H9 (cell line): ENCODE data around the gene CRACR2A. TPM values are rescaled to one million over a fixed set of nuclear protein-coding genes. Genes with fewer than 3 reads are reported as not detected.

Experiments
- DNase-seq: peaks from one replicate; pipeline ENCODE4 v3.0.0-alpha.2; 2017
- H2AFZ ChIP-seq: one replicate; pipeline ENCODE4 v1.6.1; 2013; ENCODE audit warnings: mild to moderate bottlenecking, low read length, control low read depth, moderate library complexity
- H2AK5ac ChIP-seq: 2 replicates; pipeline ENCODE4 v1.6.1; 2013; ENCODE audit warnings: low read length, control low read depth, mixed read lengths; ENCODE audit not compliant: insufficient read length
- H2BK120ac ChIP-seq: one replicate; pipeline ENCODE4 v1.6.1; 2013; ENCODE audit warnings: low read depth, mild to moderate bottlenecking, low read length, control low read depth, inconsistent platforms; ENCODE audit not compliant: poor library complexity, severe bottlenecking
- H2BK12ac ChIP-seq: 2 replicates; pipeline ENCODE4 v1.6.1; 2013; ENCODE audit warnings: low read length, control low read depth, mixed read lengths, low read depth; ENCODE audit not compliant: insufficient read length
- H2BK15ac ChIP-seq: 2 replicates; pipeline ENCODE4 v1.6.1; 2013; ENCODE audit warnings: low read depth, low read length, control low read depth
- H2BK20ac ChIP-seq: one replicate; pipeline ENCODE4 v1.6.1; 2013; ENCODE audit warnings: low read depth, mild to moderate bottlenecking, low read length, control low read depth, inconsistent platforms; ENCODE audit not compliant: poor library complexity, severe bottlenecking
- H2BK5ac ChIP-seq: 2 replicates; pipeline ENCODE4 v1.6.1; 2013; ENCODE audit warnings: low read length, control low read depth, mixed read lengths; ENCODE audit not compliant: insufficient read length
- H3K14ac ChIP-seq: 2 replicates; pipeline ENCODE4 v1.6.1; 2013; ENCODE audit warnings: low read length, control low read depth; ENCODE audit not compliant: insufficient read depth
- H3K18ac ChIP-seq: 2 replicates; pipeline ENCODE4 v1.6.1; 2013; ENCODE audit warnings: low read depth, mild to moderate bottlenecking, mixed read lengths, low read length, control low read depth; ENCODE audit not compliant: insufficient read length
- H3K23ac ChIP-seq: 2 replicates; pipeline ENCODE4 v1.6.1; 2013; ENCODE audit warnings: low read length, control low read depth, mixed read lengths, low read depth; ENCODE audit not compliant: insufficient read length
- H3K23me2 ChIP-seq: 2 replicates; pipeline ENCODE4 v1.6.1; 2013; ENCODE audit warnings: low read depth, mild to moderate bottlenecking, mixed read lengths, low read length, control low read depth; ENCODE audit not compliant: insufficient read length, poor library complexity, severe bottlenecking
- H3K27ac ChIP-seq: 2 replicates; pipeline ENCODE4 v1.5.1; 2013; ENCODE audit warnings: low read length, control low read depth, mixed read lengths, low read depth; ENCODE audit not compliant: insufficient read length
- H3K27me3 ChIP-seq: 2 replicates; pipeline ENCODE4 v1.6.1; 2013; ENCODE audit warnings: low read length, control low read depth, inconsistent platforms; ENCODE audit not compliant: insufficient read depth
- H3K4ac ChIP-seq: 2 replicates; pipeline ENCODE4 v1.6.1; 2013; ENCODE audit warnings: low read depth, mild to moderate bottlenecking, control low read depth, inconsistent platforms, low read length, moderate library complexity
- H3K4me1 ChIP-seq: 2 replicates; pipeline ENCODE4 v1.6.1; 2013; ENCODE audit warnings: low read length, control low read depth, inconsistent platforms; ENCODE audit not compliant: insufficient read depth
- H3K4me2 ChIP-seq: 2 replicates; pipeline ENCODE4 v1.6.1; 2013; ENCODE audit warnings: low read length, control low read depth, mixed read lengths; ENCODE audit not compliant: insufficient read length, insufficient read depth
- H3K56ac ChIP-seq: 2 replicates; pipeline ENCODE4 v1.6.1; 2013; ENCODE audit warnings: low read depth, mild to moderate bottlenecking, mixed read lengths, low read length, control low read depth; ENCODE audit not compliant: insufficient read length
- H3K79me1 ChIP-seq: 2 replicates; pipeline ENCODE4 v1.6.1; 2013; ENCODE audit warnings: low read depth, mild to moderate bottlenecking, moderate library complexity, low read length, control low read depth, inconsistent platforms; ENCODE audit not compliant: insufficient read depth, poor library complexity, severe bottlenecking
- H3K79me2 ChIP-seq: 2 replicates; pipeline ENCODE4 v1.6.1; 2013; ENCODE audit warnings: low read length, control low read depth, inconsistent platforms; ENCODE audit not compliant: insufficient read depth
- H3K9ac ChIP-seq: 2 replicates; pipeline ENCODE4 v1.6.1; 2013; ENCODE audit warnings: low read length, control low read depth, mixed read lengths; ENCODE audit not compliant: insufficient read length; ENCODE audit errors: extremely low read depth
- H3K9me3 ChIP-seq: one replicate; pipeline ENCODE4 v1.6.1; 2013; ENCODE audit warnings: low read depth, low read length, inconsistent platforms; ENCODE audit not compliant: control insufficient read depth
- H3T11ph ChIP-seq: one replicate; pipeline ENCODE4 v1.6.1; 2013; ENCODE audit warnings: mild to moderate bottlenecking, low read length, control low read depth, inconsistent platforms
- H4K20me1 ChIP-seq: one replicate; pipeline ENCODE4 v1.6.1; 2013; ENCODE audit not compliant: control insufficient read depth, insufficient read length, insufficient read depth
- H4K5ac ChIP-seq: 2 replicates; pipeline ENCODE4 v1.6.1; 2013; ENCODE audit warnings: low read depth, mild to moderate bottlenecking, mixed read lengths, low read length, control low read depth; ENCODE audit not compliant: insufficient read length
- H4K8ac ChIP-seq: replicated peaks from 2 replicates; pipeline ENCODE4 v1.6.1; 2013; ENCODE audit warnings: low read length, control low read depth, mixed read lengths, low read depth; ENCODE audit not compliant: insufficient read length
- H4K91ac ChIP-seq: 2 replicates; pipeline ENCODE4 v1.6.1; 2013; ENCODE audit warnings: low read depth, mild to moderate bottlenecking, moderate library complexity, mixed read lengths, low read length, control low read depth; ENCODE audit not compliant: insufficient read length
- H3K27ac Mint-ChIP-seq, 3 experiments: 2 replicates in 2 of 3; 3 replicates in 1 of 3; pipeline ENCODE4 v1.8.0; 2020 to 2021; ENCODE audit warnings: mixed read lengths in 3 of 3, mild to moderate bottlenecking in 1 of 3, moderate library complexity in 1 of 3
- H3K27me3 Mint-ChIP-seq: 2 replicates; pipeline ENCODE4 v1.8.0; 2021; ENCODE audit warnings: low read depth, mild to moderate bottlenecking, moderate library complexity, mixed read lengths
- H3K36me3 Mint-ChIP-seq, 3 experiments: 2 replicates in 2 of 3; 3 replicates in 1 of 3; pipeline ENCODE4 v1.8.0; 2020 to 2021; ENCODE audit warnings: low read depth in 3 of 3, mixed read lengths in 3 of 3; ENCODE audit not compliant: insufficient read depth in 1 of 3
- H3K4me1 Mint-ChIP-seq, 2 experiments: 2 replicates each; pipeline ENCODE4 v1.8.0; 2020; ENCODE audit warnings: mixed read lengths in 2 of 2
- H3K4me3 Mint-ChIP-seq, 2 experiments: 2 replicates in 1 of 2; 3 replicates in 1 of 2; pipeline ENCODE4 v1.8.0; 2020 to 2021; ENCODE audit warnings: mild to moderate bottlenecking in 2 of 2, mixed read lengths in 2 of 2, moderate library complexity in 1 of 2
- H3K9me3 Mint-ChIP-seq, 2 experiments: 2 replicates in 1 of 2; 3 replicates in 1 of 2; pipeline ENCODE4 v1.8.0; 2020; ENCODE audit warnings: mild to moderate bottlenecking in 2 of 2, mixed read lengths in 2 of 2, moderate library complexity in 1 of 2
- CTCF ChIP-seq: fragments of 200-600 bp; sonication (generic); conservative IDR thresholded peaks from 3 replicates; pipeline ENCODE4 v1.8.0; 2021; ENCODE audit warnings: antibody characterized with exemption, mild to moderate bottlenecking
- WGBS: extraction: QIAGEN DNeasy Blood & Tissue Kit; methylation state at CpG from one replicate; pipeline ENCODE4 v1.1.7; 2013; ENCODE audit warnings: missing lambda C conversion rate, low lambda C conversion rate, mixed read lengths; ENCODE audit not compliant: insufficient read length; ENCODE audit errors: extremely low coverage; 5-methylcytosine and 5-hydroxymethylcytosine counted together
- total RNA-seq: library from RNA; stranded (reverse); gene quantifications from 2 replicates; pipeline ENCODE4 v1.2.1, GENCODE V29; 2021

Gene CRACR2A
- total RNA-seq, 1 experiment from 2014 or later, result 2.0 TPM

- Histone ChIP-seq H2AK5ac (no peak overlapping the region), H3K9me3 (no peaks in the 10 kb centered on the region), H2BK120ac (no peak overlapping the region), H4K5ac (no peak overlapping the region), H4K91ac (no peak overlapping the region), H3T11ph (no peak overlapping the region), H3K18ac (no peak overlapping the region), H2AFZ (no peak overlapping the region), H3K79me2 (no peaks in the 10 kb centered on the region), H3K23ac (no peak overlapping the region), H2BK15ac (no peak overlapping the region), H4K20me1 (no peaks in the 10 kb centered on the region), H3K79me1 (no peaks in the 10 kb centered on the region), H3K4me1 (no peaks in the 10 kb centered on the region), H4K8ac (no peak overlapping the region), H3K56ac (no peak overlapping the region), H3K23me2 (no peaks in the 10 kb centered on the region), H2BK20ac (no peak overlapping the region), H2BK12ac (no peak overlapping the region), H3K27ac (no peak overlapping the region), H3K4ac (no peak overlapping the region), H3K14ac (no peak overlapping the region), H2BK5ac (no peak overlapping the region), H3K9ac (no peak overlapping the region), H3K27me3 (no peaks in the 10 kb centered on the region), H3K4me2 (no peak overlapping the region)
- DNase-seq, result no peak
- Mint-ChIP-seq H3K9me3 (peaks cover 0 to 3% of the 10 kb centered on the region in 2 experiments; a peak in 3 of 5 replicates), H3K27me3 (no peaks in the 10 kb centered on the region; the same call in 1 of the 2 replicates), H3K27ac (no peak overlapping the region), H3K4me3 (no peak overlapping the region), H3K36me3 (peaks cover 0 to 4% (median 0%) of the 10 kb centered on the region in 3 experiments; a peak in 2 of 7 replicates), H3K4me1 (no peaks in the 10 kb centered on the region; a peak in 1 of 4 replicates)
- TF ChIP-seq CTCF, result no peak
- no CpG with 5 or more reads among the region's 1 CpG for WGBS
Measured at GRCh38 chr12:3770891-3771290, 18.0 kb upstream of the CRACR2A start.
